Skeletal muscle cell (primary cell): ENCODE data around the gene PUM1.

Source experiments
- DNase-seq: peaks from one replicate; pipeline ENCODE4 v3.0.0-alpha.2; 2010; ENCODE audit warnings: low read depth
- H3K4me3 ChIP-seq: 2 replicates; pipeline ENCODE4 v1.5.1; 2011; ENCODE audit warnings: low read depth, mild to moderate bottlenecking, control low read depth, low read length, moderate library complexity

Gene PUM1

GRCh38 chr1:31032266-31032665 is 33.3 kb downstream of the PUM1 start:
- no peak overlapping the region for H3K4me3 ChIP-seq

GRCh38 chr1:31031330-31032143 is 34.0 kb downstream of the PUM1 start:
- DNase-seq = no peak
- H3K4me3 ChIP-seq = no peak overlapping the region

More at GRCh38 chr1:31032266-31032665, 33.3 kb downstream of the PUM1 start:
- no peak for DNase-seq

GRCh38 chr1:31029026-31029425 is 36.5 kb downstream of the PUM1 start:
- DNase-seq = no peak
- no peak overlapping the region for H3K4me3 ChIP-seq

GRCh38 chr1:31027693-31028526 is 37.6 kb downstream of the PUM1 start:
- no peak overlapping the region for H3K4me3 ChIP-seq
- DNase-seq = no peak

- no peak for DNase-seq
- no peak overlapping the region for H3K4me3 ChIP-seq
Measured at GRCh38 chr1:31022259-31022658, 43.3 kb downstream of the PUM1 start.

GRCh38 chr1:31020007-31020790 is 45.3 kb downstream of the PUM1 start:
- no peak overlapping the region for H3K4me3 ChIP-seq
- DNase-seq = no peak

- DNase-seq = no peak
- no peak overlapping the region for H3K4me3 ChIP-seq
Measured at GRCh38 chr1:31019401-31019800, 46.1 kb downstream of the PUM1 start.

GRCh38 chr1:31016868-31017267 is 48.6 kb downstream of the PUM1 start:
- no peak overlapping the region for H3K4me3 ChIP-seq
- DNase-seq = no peak

- no peak for DNase-seq
- H3K4me3 ChIP-seq = no peak overlapping the region
Measured at GRCh38 chr1:31013187-31013864, 52.2 kb downstream of the PUM1 start.

- DNase-seq = no peak
- no peak overlapping the region for H3K4me3 ChIP-seq
Measured at GRCh38 chr1:31012210-31012924, 53.1 kb downstream of the PUM1 start.

- no peak overlapping the region for H3K4me3 ChIP-seq
- no peak for DNase-seq
Measured at GRCh38 chr1:31011719-31012118, 53.8 kb downstream of the PUM1 start.

GRCh38 chr1:31010086-31010989 is 55.2 kb downstream of the PUM1 start:
- no peak overlapping the region for H3K4me3 ChIP-seq
- DNase-seq = peak; percentile 38

- H3K4me3 ChIP-seq = no peak overlapping the region
- DNase-seq = peak; percentile 49
Measured at GRCh38 chr1:31007462-31007991, 58.0 kb downstream of the PUM1 start.

GRCh38 chr1:31006747-31007146 is 58.8 kb downstream of the PUM1 start:
- no peak for DNase-seq
- no peak overlapping the region for H3K4me3 ChIP-seq

- no peak for DNase-seq
- no peak overlapping the region for H3K4me3 ChIP-seq
Measured at GRCh38 chr1:31005617-31006166, 59.8 kb downstream of the PUM1 start.

- no peak for DNase-seq
Measured at GRCh38 chr1:31005198-31005597, 60.3 kb downstream of the PUM1 start.

GRCh38 chr1:31004231-31004621 is 61.3 kb downstream of the PUM1 start:
- H3K4me3 ChIP-seq = no peak overlapping the region
- DNase-seq = no peak

More at GRCh38 chr1:31005198-31005597, 60.3 kb downstream of the PUM1 start:
- H3K4me3 ChIP-seq = no peak overlapping the region
